NB4 (cell line): ENCODE data around the gene NMNAT3.

Experiments
- CTCF ChIP-seq: IDR thresholded peaks from one replicate; pipeline ENCODE4 v1.5.1; 2012; ENCODE audit warnings: low read depth, low read length
- MYC ChIP-seq: IDR thresholded peaks from 2 replicates; pipeline ENCODE4 v1.6.1; 2011; ENCODE audit warnings: low read depth, low read length

DNA sequence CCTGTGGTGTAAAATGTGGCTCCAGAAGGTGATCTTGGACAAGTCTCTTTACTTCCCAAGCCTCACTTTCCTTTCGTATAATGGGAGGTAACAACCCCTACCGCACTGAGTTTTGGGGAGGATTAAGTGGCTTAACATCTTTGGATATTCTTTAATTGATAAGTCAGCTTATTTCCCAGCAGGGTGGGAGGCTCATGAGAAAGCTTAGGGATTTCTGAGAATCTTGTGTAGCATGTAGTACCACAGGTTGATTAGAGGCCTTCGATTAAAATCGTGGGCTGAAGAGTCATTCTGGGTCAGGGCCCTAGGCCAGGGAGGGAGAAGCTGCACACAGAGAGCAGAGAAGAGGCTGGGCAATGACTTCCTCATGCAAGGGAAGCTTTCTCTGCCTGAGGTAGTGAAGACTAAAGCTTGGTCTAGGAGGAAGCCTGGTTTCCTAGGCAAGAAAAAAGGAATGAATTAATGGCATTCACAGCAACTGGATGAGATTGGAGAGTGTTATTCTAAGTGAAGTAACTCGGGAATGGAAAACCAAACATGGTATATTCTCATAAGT, 1.5 kb upstream of the NMNAT3 start:
- TF ChIP-seq CTCF (no peak), MYC (no peak)
